Measurements from ENCODE around the gene DUSP19.

DUSP19 gene

GRCh38 chr2:183078163-183078463 is 434 bp upstream of the DUSP19 start:
- H3K27me3 ChIP-seq (ENCODE audit: control insufficient read depth, insufficient read depth, low read length) = no peaks in the 10 kb centered on the region
- peaks cover 2% of the 10 kb centered on the region for H3K4me1 ChIP-seq (ENCODE audit: control insufficient read depth, insufficient read depth, low read length)
- peak overlapping the region; percentile 97 for H3K27ac ChIP-seq (ENCODE audit: low read depth, low read length)
- no peaks in the 10 kb centered on the region for H3K36me3 ChIP-seq (ENCODE audit: control insufficient read depth, insufficient read depth, low read length)
- peak overlapping the region; percentile 89 for H3K4me3 ChIP-seq (ENCODE audit: low read length)
- H3K9ac ChIP-seq (ENCODE audit: low read length) = no peak overlapping the region

DNA sequence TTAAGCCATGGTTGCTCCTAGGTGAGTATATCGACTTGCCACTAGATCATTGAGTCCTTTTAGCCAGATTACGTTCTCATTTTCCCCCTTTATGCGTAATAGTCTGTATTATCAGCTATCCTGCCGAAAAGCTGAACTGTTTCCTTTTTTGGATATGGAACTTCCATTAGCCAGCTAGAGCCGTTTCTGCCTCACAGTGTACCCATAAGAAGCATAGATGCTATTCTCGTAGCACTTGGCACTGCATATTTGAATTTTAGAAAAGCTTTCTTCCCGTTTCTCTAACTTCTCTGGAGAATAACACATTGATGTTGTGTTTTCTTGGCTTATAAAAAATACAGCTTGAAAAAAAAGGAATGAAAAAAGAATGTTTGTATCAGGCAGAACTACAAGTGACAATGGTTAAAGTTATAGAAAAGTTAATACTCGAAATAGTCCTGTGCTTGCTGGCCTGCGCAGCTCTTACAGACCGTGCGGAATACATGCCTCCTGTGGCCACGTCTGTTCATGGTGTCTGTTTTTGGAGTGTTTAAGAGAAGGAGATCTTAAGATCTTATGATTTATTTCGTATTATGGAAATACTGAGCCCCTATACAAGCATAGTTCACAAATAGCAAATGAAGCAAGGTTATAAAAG is 710 bp downstream of the DUSP19 start:
- no peaks in the 10 kb centered on the region for H3K36me3 ChIP-seq (ENCODE audit: control insufficient read depth, insufficient read depth, low read length)
- H3K4me3 ChIP-seq (ENCODE audit: low read length) = peak overlapping the region; percentile 89
- peaks cover 2% of the 10 kb centered on the region for H3K4me1 ChIP-seq (ENCODE audit: control insufficient read depth, insufficient read depth, low read length)
- peak overlapping the region; percentile 94 for H3K9ac ChIP-seq (ENCODE audit: low read length)
- peak overlapping the region; percentile 97 for H3K27ac ChIP-seq (ENCODE audit: low read depth, low read length)
- no peaks in the 10 kb centered on the region for H3K27me3 ChIP-seq (ENCODE audit: control insufficient read depth, insufficient read depth, low read length)

- no peaks in the 10 kb centered on the region for H3K36me3 ChIP-seq (ENCODE audit: control insufficient read depth, insufficient read depth, low read length)
- H3K9ac ChIP-seq (ENCODE audit: low read length) = no peak overlapping the region
- H3K4me1 ChIP-seq (ENCODE audit: control insufficient read depth, insufficient read depth, low read length) = peaks cover 2% of the 10 kb centered on the region
- no peak overlapping the region for H3K4me3 ChIP-seq (ENCODE audit: low read length)
- no peaks in the 10 kb centered on the region for H3K27me3 ChIP-seq (ENCODE audit: control insufficient read depth, insufficient read depth, low read length)
- no peak overlapping the region for H3K27ac ChIP-seq (ENCODE audit: low read depth, low read length)
Measured at GRCh38 chr2:183081911-183082310, 3.4 kb downstream of the DUSP19 start.

- Histone ChIP-seq H3K4me3 (ENCODE audit: low read length) (no peak overlapping the region), H3K9ac (ENCODE audit: low read length) (no peak overlapping the region), H3K4me1 (ENCODE audit: control insufficient read depth, insufficient read depth, low read length) (no peaks in the 10 kb centered on the region), H3K36me3 (ENCODE audit: control insufficient read depth, insufficient read depth, low read length) (no peaks in the 10 kb centered on the region), H3K27me3 (ENCODE audit: control insufficient read depth, insufficient read depth, low read length) (no peaks in the 10 kb centered on the region), H3K27ac (ENCODE audit: low read depth, low read length) (no peak overlapping the region)
Measured at GRCh38 chr2:183088061-183088460, 9.5 kb downstream of the DUSP19 start.

DNA sequence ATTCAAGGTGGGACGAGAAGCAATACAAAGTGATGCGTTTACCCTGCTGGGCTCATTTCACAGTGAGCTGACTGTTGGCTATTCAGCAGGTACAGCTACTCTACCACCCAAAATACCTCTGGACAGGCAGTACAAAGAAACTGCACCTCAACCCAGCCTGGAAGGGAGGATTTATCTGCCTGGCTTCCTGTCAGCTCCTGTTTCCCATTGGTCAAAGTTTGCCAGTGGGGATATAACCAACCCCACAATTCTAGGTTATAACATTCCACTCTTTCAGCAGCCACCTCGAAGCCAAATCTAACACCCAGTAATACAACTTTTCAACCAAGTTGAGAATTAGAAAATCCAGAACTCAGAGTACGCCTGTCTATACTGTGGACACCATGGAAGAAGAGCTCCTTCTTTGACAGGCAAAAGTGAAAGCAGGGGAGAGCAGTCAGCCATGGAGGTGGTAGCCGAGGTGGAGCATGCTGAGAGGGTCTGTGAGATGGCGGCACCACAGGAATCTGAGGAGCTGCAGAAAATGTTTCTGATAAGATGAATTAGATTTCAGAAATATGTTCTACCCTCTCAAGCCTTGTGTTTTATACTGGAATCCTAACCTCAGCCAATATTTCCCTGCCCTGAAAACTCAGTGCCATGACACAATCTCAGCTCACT is 10.8 kb downstream of the DUSP19 start:
- H3K36me3 ChIP-seq (ENCODE audit: control insufficient read depth, insufficient read depth, low read length) = no peaks in the 10 kb centered on the region
- no peak overlapping the region for H3K9ac ChIP-seq (ENCODE audit: low read length)
- H3K27me3 ChIP-seq (ENCODE audit: control insufficient read depth, insufficient read depth, low read length) = no peaks in the 10 kb centered on the region
- H3K4me1 ChIP-seq (ENCODE audit: control insufficient read depth, insufficient read depth, low read length) = no peaks in the 10 kb centered on the region
- H3K4me3 ChIP-seq (ENCODE audit: low read length) = no peak overlapping the region
- H3K27ac ChIP-seq (ENCODE audit: low read depth, low read length) = no peak overlapping the region

- Histone ChIP-seq H3K27ac (ENCODE audit: low read depth, low read length) (no peak overlapping the region), H3K4me3 (ENCODE audit: low read length) (no peak overlapping the region), H3K27me3 (ENCODE audit: control insufficient read depth, insufficient read depth, low read length) (no peaks in the 10 kb centered on the region), H3K9ac (ENCODE audit: low read length) (no peak overlapping the region), H3K4me1 (ENCODE audit: control insufficient read depth, insufficient read depth, low read length) (no peaks in the 10 kb centered on the region), H3K36me3 (ENCODE audit: control insufficient read depth, insufficient read depth, low read length) (no peaks in the 10 kb centered on the region)
Measured at GRCh38 chr2:183091318-183091953, 12.9 kb downstream of the DUSP19 start.

DNA sequence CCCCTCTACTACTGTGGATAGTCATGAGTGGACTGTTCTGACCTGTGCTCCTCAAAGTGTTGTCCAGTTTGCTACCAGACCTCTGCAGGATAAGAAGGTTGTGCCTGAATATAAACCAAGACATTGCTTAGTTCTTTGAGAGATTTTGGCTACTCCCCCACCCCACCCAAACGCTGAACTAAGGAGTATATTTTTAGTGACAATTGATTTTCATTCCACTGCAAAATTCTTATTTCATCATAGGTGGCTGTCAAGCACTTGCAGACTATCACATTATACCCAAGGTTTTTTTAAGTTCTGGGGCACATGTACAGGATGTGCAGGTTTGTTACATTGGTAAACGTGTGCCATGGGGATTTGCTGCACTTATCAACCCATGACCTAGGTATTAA is 13.4 kb downstream of the DUSP19 start:
- no peak overlapping the region for H3K4me3 ChIP-seq (ENCODE audit: low read length)
- no peaks in the 10 kb centered on the region for H3K4me1 ChIP-seq (ENCODE audit: control insufficient read depth, insufficient read depth, low read length)
- no peak overlapping the region for H3K27ac ChIP-seq (ENCODE audit: low read depth, low read length)
- H3K27me3 ChIP-seq (ENCODE audit: control insufficient read depth, insufficient read depth, low read length) = no peaks in the 10 kb centered on the region
- no peaks in the 10 kb centered on the region for H3K36me3 ChIP-seq (ENCODE audit: control insufficient read depth, insufficient read depth, low read length)
- no peak overlapping the region for H3K9ac ChIP-seq (ENCODE audit: low read length)

DNA sequence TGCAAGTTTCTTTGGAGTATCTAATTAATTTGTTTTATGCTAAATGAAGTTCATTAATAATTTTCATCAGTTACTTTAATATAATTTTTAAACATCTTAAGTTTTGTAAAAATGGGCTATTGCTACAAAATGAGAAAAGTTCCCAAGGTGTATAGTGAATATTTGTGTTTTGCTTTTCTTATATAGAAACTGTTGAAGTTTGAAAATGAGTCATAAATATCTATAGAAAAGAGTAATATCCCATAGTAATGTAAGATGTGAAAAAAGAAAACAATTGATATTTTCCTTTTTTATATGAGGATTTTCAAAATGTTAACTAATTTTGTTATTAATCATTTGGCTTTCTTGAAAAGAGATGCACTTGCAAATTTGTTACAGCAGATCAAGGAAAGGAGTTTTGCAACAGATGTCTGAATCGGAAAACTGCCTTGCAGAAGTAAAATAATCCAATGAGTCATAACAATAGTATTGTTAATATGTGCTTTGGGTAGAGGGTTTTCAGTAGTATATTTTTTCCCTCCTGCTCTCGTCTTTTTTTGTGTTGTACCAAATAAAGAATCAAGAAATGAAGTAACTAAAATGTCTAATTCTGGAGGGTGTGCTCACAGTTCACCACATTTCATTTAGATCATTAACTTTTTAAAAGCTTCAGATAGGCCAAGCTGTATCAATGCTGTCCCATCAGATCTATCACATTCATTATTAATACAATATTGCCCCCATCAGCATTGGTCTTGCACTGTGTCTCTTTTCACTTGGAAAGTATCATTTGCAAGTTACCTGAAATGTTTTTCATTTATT is 15.5 kb downstream of the DUSP19 start:
- no peak overlapping the region for H3K4me3 ChIP-seq (ENCODE audit: low read length)
- H3K4me1 ChIP-seq (ENCODE audit: control insufficient read depth, insufficient read depth, low read length) = no peaks in the 10 kb centered on the region
- H3K9ac ChIP-seq (ENCODE audit: low read length) = no peak overlapping the region
- no peaks in the 10 kb centered on the region for H3K27me3 ChIP-seq (ENCODE audit: control insufficient read depth, insufficient read depth, low read length)
- H3K27ac ChIP-seq (ENCODE audit: low read depth, low read length) = no peak overlapping the region
- H3K36me3 ChIP-seq (ENCODE audit: control insufficient read depth, insufficient read depth, low read length) = no peaks in the 10 kb centered on the region

DNA sequence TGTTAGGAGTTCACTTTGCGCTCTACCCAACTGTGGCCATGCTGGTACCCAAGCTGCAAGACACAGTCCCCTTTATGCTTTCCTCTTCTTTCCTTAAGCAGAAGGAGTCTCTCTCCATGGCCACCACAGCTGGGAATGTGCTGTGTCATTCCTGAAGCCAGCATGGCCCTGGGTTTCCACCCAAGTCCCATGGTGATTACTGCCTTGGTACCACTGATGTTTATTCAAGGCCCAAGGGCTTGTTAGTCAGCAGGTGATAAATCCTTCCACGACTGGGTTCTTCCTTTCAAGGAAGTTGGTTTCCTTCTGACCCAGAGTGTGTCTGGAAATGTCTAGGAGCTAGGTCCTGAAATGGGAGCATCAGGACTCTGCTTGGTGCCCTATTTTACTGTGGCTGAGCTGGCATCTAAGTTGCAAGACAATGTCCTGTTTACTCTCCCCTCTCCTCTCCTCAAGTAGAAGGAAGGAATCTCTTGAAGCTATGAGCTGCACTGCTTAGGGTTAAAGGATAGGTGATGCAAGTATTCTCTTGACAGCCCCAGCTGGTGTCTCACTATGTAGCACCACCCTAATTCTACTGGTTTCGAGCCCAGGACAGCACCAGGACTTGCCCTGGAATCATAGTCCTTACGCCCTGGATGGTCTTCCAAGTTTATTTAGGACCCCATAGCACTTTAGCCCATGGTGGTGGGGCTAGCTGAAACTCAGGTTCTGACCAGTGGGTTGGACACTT is 27.0 kb downstream of the DUSP19 start:
- Histone ChIP-seq H3K36me3 (ENCODE audit: control insufficient read depth, insufficient read depth, low read length) (no peaks in the 10 kb centered on the region), H3K4me3 (ENCODE audit: low read length) (no peak overlapping the region), H3K9ac (ENCODE audit: low read length) (no peak overlapping the region), H3K4me1 (ENCODE audit: control insufficient read depth, insufficient read depth, low read length) (no peaks in the 10 kb centered on the region), H3K27me3 (ENCODE audit: control insufficient read depth, insufficient read depth, low read length) (no peaks in the 10 kb centered on the region), H3K27ac (ENCODE audit: low read depth, low read length) (no peak overlapping the region)

GRCh38 chr2:183112577-183112976 is 34.0 kb downstream of the DUSP19 start:
- H3K36me3 ChIP-seq (ENCODE audit: control insufficient read depth, insufficient read depth, low read length) = no peaks in the 10 kb centered on the region
- no peaks in the 10 kb centered on the region for H3K4me1 ChIP-seq (ENCODE audit: control insufficient read depth, insufficient read depth, low read length)
- no peaks in the 10 kb centered on the region for H3K27me3 ChIP-seq (ENCODE audit: control insufficient read depth, insufficient read depth, low read length)
- H3K9ac ChIP-seq (ENCODE audit: low read length) = no peak overlapping the region
- no peak overlapping the region for H3K4me3 ChIP-seq (ENCODE audit: low read length)
- H3K27ac ChIP-seq (ENCODE audit: low read depth, low read length) = no peak overlapping the region

- H3K36me3 ChIP-seq (ENCODE audit: control insufficient read depth, insufficient read depth, low read length) = no peaks in the 10 kb centered on the region
Measured at GRCh38 chr2:183113630-183114029, 35.1 kb downstream of the DUSP19 start.

GRCh38 chr2:183117226-183117625 is 38.7 kb downstream of the DUSP19 start:
- H3K27ac ChIP-seq (ENCODE audit: low read depth, low read length) = no peak overlapping the region
- no peaks in the 10 kb centered on the region for H3K27me3 ChIP-seq (ENCODE audit: control insufficient read depth, insufficient read depth, low read length)
- H3K9ac ChIP-seq (ENCODE audit: low read length) = no peak overlapping the region
- H3K4me1 ChIP-seq (ENCODE audit: control insufficient read depth, insufficient read depth, low read length) = no peaks in the 10 kb centered on the region
- H3K36me3 ChIP-seq (ENCODE audit: control insufficient read depth, insufficient read depth, low read length) = no peaks in the 10 kb centered on the region
- no peak overlapping the region for H3K4me3 ChIP-seq (ENCODE audit: low read length)

More at GRCh38 chr2:183113630-183114029, 35.1 kb downstream of the DUSP19 start:
- Histone ChIP-seq H3K9ac (ENCODE audit: low read length) (no peak overlapping the region), H3K27ac (ENCODE audit: low read depth, low read length) (no peak overlapping the region), H3K4me3 (ENCODE audit: low read length) (no peak overlapping the region), H3K4me1 (ENCODE audit: control insufficient read depth, insufficient read depth, low read length) (no peaks in the 10 kb centered on the region), H3K27me3 (ENCODE audit: control insufficient read depth, insufficient read depth, low read length) (no peaks in the 10 kb centered on the region)
